GM18951 (cell line): Measurements from ENCODE around the gene PNMA1.
A peak's percentile ranks its signal among the peaks of the same experiment; 100 is the strongest.

Experiments used
- POLR2A ChIP-seq: IDR thresholded peaks from 4 replicates; pipeline ENCODE4 v1.6.1; 2011; ENCODE audit warnings: mild to moderate bottlenecking; ENCODE audit not compliant: insufficient read length, insufficient read depth; ENCODE audit errors: extremely low read depth
- in situ Hi-C: fragments of 300-500 bp; cut with MboI; formaldehyde crosslinking; loops from one replicate; pipeline ENCODE4 v1.12.0; 2022; ENCODE audit warnings: low sequenced_read_pairs, mixed read lengths, inconsistent platforms; ENCODE audit not compliant: unreplicated experiment

PNMA1 gene

DNA sequence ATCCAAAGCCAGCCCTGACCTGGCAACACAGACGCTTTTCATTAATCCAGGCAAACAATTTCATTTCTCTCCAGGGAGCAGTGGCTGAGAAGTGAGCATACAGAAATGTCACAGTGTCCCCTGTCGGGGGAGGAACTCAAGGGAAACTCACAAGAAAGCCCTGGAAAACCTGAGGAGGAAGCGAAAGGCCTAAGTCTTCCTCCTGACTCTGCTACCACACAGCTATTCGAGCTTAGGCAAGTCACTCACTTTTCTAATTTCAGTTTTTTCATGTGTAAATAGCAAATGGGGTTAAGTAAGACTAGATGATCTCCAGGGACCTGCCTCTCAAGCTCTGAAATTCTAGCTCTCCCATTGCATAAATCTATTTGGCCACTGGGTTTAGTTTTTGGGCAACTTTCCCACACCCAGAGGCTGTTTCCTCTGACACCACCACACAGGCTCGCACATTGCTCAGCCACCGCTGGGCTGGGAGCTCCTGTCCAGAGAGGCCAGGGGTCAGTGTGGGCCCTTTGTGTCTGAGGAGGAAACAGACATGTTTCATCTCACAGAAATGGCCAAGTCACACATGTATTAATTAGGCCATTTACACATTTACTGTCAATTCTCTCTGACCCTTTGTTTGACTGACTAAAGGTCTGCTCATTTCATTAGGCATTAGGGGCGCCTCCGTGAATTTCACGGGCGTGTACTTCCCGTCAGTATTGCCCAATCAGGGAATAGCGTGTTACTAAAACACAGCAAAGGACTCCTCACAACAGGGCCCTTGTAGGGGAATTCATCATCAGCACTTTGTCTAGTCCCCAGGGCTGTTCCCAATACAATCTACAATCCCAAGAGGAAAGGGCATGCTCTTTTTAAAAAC lies 9.8 kb upstream of the PNMA1 start:
- TF ChIP-seq POLR2A = no peak

DNA sequence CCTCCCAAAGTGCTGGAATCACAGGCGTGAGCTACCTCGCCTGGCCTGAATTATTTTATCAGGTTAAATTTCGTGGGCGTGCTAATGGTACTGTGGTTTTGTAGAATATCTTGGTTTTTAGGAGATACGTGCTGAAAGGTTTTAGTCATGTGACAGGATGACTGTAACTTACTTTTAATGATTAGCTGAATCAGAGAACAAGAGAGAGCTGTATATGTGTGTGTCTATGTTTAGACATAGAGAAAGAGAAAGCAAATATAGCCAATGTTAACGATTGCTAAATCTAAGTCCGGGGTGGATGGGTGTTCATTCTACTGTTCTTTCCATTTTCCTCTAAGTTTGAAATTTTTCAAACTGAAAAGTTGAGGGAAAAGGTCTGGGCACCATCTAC lies 9.2 kb upstream of the PNMA1 start:
- in situ Hi-C loops = no loop called here
- TF ChIP-seq POLR2A = no peak

More for the DNA sequence above, 9.8 kb upstream of the PNMA1 start:
- in situ Hi-C loops = no loop called here

DNA sequence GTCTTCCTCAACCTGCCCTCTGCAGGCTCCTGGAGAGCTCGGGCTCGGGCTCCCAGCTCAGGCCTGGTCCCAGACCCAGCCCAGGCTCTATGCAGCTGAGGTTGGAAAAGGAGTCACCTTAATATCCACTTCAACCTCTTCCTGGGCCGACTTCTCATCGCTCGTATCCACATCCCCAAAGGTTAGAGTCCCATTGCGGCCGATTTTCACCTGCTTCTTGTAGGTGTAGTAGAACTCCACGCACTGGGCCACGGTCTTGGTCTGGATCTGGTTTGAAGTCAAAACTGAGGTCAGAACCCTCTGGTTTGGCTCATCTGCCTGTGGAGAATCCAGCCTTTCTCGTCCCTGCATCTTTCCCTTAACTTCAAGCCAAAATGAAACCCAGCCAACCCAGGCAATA lies 8.4 kb upstream of the PNMA1 start:
- no peak for TF ChIP-seq POLR2A
- in situ Hi-C loops = no loop called here

DNA sequence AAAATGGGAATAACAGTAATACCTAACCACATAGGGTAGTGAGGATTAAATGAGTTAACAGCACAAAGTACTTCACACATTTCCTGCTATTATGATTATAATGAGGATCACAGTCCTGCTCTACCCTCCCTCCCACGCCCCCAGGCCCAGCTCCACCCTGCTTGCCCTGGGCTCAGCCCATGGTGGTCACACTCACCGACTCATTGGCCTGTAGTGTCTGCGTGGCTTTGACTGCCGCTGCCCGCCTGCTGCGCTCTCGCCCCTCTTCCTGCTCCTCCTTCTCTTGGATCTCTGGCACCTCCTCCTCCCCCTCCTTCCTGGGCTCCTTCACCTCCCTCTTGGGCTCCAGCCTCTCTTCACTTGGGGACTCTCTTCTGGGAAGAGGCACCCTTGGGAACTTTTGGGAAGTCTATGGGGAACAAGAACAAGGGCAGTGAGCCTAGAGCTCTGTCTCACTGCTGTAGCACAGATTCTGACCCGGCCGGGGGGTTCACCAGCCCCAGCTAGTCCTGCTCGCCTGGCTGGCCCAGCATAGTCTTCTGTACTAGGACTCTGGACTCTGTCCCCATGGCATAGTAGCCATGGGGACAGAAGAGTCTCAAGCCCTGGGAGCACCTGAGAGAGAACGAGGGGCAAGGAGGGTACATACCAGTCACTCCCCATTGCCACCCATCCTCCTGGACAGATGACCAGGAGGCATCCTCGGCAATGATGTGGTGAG lies 7.1 kb upstream of the PNMA1 start:
- no peak for TF ChIP-seq POLR2A
- in situ Hi-C loops = no loop called here

DNA sequence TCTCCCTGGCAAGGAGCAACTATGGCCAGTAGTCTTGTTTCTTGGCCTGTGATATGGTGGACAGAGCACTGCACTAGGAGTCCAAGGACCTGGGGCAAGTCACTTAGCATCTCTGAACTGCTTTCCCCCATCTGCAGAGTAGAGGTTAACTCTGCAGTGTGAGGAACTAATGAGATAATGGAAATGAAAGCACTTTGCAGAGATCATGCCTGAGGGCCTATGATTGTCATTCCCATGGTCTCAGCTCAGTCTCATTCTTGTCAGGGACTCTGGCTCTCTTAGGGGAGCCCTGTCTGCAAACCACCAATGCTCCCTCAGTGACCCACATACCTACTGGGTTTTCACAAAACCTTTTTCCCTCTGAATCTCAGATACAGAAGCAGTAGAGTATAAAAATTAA lies 6.5 kb upstream of the PNMA1 start:
- in situ Hi-C loops = no loop called here
- no peak for TF ChIP-seq POLR2A

DNA sequence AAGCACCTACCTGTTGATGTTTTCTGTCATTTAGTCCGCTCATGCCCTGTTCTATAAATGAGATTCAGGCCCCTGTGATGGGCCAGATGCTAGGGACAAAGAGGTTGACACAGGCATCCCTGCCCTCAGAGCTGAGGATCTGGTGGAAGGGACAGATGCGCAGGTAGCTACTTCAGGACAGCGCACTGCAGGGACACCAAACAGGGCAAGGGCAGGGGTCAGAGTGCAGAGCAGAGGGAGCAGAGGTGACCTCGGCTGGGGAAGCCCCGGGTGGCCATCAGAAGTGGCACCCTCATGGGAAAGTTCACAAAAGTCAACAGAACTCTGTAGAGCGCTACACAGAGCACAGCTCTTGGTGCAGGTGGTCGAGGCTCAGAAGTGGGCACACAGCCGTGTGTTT lies 5.6 kb upstream of the PNMA1 start:
- TF ChIP-seq POLR2A = no peak
- in situ Hi-C loops = no loop called here

DNA sequence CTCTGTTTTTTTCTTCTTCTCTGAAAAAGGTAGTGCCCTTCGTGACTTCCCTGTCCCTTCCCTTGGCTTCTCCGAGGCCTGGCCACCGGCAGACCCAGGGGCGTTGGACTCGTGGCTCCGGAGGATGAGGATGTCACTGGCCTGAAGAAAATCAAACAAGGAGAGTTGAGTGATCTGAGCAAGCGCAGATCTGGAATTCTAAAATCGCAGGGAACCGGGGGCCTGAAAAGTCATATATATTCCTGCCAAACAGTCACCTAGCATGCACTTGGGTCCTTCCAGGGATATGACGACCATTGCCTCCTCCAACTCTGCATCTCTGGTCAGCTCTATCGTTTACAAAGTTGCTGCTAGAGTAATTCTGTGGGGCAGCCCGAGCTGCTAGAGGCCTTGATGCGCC lies 5.2 kb upstream of the PNMA1 start:
- TF ChIP-seq POLR2A = no peak
- in situ Hi-C loops = no loop called here

DNA sequence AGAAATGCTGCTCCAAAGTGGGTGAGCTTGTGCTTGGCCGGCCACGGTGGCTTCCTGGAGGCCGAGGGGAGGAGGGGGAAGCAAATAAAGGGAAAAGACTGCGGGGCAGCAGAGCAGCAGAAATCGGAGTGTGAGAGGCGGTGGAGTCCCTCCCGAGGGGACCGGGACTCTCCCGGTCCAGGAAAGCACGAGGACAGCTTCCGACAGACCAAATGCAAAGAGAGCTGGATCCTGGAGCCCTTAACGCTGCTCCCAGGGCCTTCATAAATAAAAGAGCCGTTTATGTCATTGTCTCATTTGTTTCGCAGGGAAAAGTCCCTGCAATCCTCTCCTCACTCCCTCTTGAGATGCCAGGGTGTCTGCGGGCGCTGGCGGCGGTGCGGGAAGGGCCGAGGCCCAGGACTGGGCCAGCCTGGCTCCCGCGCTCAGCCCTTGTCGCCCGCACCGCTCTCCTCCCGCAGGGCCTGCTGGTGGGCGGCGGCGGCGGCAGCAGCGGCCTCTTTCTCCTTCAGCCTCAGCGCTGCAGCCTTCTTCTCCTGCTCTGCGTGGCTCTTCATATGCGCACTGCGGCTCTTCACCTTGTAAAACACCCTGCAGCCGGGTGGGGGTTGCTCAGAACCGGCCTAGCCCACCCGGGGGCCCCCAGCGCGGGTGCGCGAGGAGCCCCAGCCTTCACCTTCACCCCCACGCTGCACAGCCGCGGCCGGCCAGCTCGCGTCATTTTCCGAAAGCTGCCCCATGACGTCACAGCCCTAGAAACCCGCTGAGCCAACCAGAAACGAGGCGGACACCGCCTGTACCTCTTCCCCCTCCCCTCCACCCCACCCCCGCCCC lies 4.5 kb upstream of the PNMA1 start:
- in situ Hi-C loops = no loop called here
- TF ChIP-seq POLR2A = no peak

DNA sequence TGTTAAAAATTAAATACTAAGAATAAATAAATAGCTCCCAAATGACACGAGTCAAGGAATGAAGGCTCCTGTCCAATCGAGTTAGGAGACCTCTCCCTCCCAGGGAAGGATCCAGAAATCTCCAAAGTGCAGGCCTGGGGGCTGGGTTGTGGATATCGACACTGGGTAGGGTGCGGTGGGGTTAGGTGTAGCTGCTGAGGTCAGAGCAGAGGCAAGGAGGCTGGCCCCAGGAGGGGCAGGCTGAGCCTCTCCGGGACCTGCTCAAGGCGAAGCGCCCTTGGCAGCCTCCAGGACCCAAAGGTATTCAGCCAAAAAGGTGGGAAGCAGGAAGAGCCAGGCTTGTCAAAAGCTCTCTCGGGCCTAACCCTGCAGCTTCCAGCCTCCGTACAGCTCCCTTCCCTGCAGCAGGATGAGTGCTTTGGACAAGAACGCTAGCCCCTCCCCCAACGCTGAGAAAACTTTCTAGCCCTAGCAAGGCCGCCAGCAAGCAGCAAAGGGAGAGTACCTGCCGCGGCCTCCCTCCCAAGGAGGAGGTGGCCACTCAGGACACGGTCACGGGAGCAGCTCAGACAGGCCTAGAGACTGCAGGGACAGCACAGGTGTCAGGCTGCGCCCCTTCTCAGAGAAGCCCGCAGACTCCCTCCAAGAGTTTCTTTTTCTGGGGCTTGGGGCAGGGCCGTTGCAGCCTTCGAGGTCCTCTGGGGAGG lies 3.7 kb upstream of the PNMA1 start:
- in situ Hi-C loops = no loop called here
- peak; percentile 14 for TF ChIP-seq POLR2A

DNA sequence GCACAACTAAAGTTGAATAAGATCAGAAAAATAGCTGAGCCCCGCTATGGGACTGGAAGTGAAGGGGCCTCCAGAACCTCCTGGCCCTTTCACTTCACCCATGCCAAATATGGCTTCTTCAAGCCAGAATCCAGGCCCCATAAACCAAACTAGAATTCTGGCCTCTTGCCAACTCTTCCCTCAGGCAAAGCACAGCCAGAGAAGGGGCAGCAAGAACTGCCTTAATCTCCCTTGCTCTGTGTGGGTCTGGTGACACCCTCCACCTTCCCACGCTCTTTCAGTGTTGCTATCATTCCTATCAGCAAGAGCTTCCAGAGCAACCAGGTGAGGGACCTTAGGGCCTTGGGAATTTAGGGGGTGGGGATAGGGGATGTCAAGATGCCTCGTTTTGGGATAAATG lies 3.1 kb upstream of the PNMA1 start:
- no peak for TF ChIP-seq POLR2A
- in situ Hi-C loops = no loop called here

DNA sequence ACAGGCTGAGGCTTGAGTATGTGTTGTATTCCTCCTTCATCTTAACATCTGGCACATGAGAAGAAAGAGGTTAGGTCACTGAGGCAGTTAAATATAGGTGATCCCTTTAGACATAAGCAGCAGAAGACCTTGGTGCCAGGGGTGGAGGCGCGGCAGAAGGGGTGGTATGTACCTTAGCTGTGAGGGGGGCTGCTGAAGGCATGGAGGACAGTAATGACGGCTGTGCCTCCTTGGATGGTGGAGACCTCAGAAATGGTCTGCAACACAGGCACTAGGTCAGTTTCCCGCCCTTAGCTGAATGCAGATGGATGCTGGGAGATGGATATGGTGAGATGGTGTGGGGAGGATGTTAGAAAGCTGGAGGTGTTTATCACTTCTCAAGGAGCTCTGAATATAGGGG lies 1.5 kb upstream of the PNMA1 start:
- in situ Hi-C loops = no loop called here
- no peak for TF ChIP-seq POLR2A

DNA sequence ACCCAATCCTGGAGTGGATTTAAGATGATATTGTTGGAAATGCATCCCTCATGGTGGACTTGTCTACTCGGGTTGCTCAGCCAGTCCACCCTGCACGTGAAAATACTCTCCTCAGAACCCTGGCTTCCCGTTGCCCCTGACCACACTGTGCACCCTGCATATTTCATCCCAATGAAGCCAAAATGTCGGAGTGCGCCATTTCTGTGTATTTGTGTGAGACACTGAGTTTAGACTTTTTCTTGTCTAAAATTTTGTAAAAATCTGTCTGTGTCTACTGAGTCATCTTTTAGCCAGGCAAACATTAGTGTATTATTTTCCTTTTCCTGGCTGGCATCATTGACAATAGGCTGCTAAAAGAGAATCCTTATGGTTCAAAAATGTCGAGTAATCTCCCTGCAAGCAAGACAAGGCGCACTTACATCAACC lies 485 bp upstream of the PNMA1 start:
- in situ Hi-C loops = no loop called here
- TF ChIP-seq POLR2A = no peak
